HCT116 (cell line): ENCODE data around the gene CASP6. TPM values are rescaled to one million over a fixed set of nuclear protein-coding genes. Genes with fewer than 3 reads are reported as not detected.

ENCODE experiments used
- ATAC-seq: fragments of 200-7000 bp; cut with Tn5 transposase; 2 replicates; pipeline ENCODE4 v1.9.1; 2020; ENCODE audit warnings: mild to moderate bottlenecking, moderate library complexity
- BruUV-seq: library from RNA; stranded (reverse); fragments of 400-500 nt; replicated peaks from 2 replicates; lab custom pipeline; 2021; lab: Mats Ljungman, UMichigan
- CTCF ChIA-PET: fragments of 300-600 bp; sonication (Branson Sonifier 250); formaldehyde crosslinking; loops from one replicate; lab custom pipeline; 2021; ENCODE audit warnings: antibody characterized with exemption; lab: Charles Lee
- POLR2A ChIA-PET: fragments of 300-600, 350-600 bp; sonication (Branson Sonifier 250); formaldehyde crosslinking; loops from one replicate; lab custom pipeline; 2021; ENCODE audit warnings: antibody characterized with exemption; lab: Charles Lee
- RAD21 ChIA-PET, 2 experiments: fragments of 300-600 bp; sonication (Branson Sonifier 250); formaldehyde crosslinking; loops; one replicate each; lab custom pipeline; 2023; ENCODE audit warnings: low total read pairs in 2 of 2; ENCODE audit not compliant: uncharacterized antibody in 2 of 2, unreplicated experiment in 2 of 2, low non-redundant PET in 1 of 2; lab: Charles Lee
- DNase-seq: peaks from one replicate; pipeline ENCODE4 v3.0.0-alpha.2; 2010; ENCODE audit warnings: low read depth, low spot score
- H2AFZ ChIP-seq: fragments of 200-600 bp; shearing (Covaris generic), sonication (generic); 2 replicates; pipeline ENCODE4 v1.6.1; 2017; ENCODE audit warnings: low read depth, mixed run types, mixed read lengths, antibody characterized with exemption, low read length; ENCODE audit not compliant: poor library complexity, severe bottlenecking
- H3K27ac ChIP-seq: 2 replicates; pipeline ENCODE4 v1.5.1; 2012; ENCODE audit warnings: low read depth, low read length
- H3K27me3 ChIP-seq: fragments of 200-600 bp; sonication (generic); 2 replicates; pipeline ENCODE4 v1.6.1; 2016; ENCODE audit warnings: mixed run types, low read length, mixed read lengths; ENCODE audit not compliant: insufficient read depth
- H3K36me3 ChIP-seq, 2 experiments: fragments of 200-500 bp in 1 of 2; fragments of 200-600 bp in 1 of 2; sonication (Bioruptor generic) in 1 of 2; sonication (generic) in 1 of 2; 2 replicates each; pipeline versions ENCODE4 v1.5.1 to v1.6.1; 2014 to 2016; ENCODE audit warnings: low read length in 2 of 2, inconsistent platforms in 1 of 2, mixed read lengths in 1 of 2, mixed run types in 1 of 2; ENCODE audit not compliant: insufficient read depth in 2 of 2, control insufficient read depth in 1 of 2
- H3K4me1 ChIP-seq, 2 experiments: fragments of 200-600 bp in 1 of 2; sonication (generic) in 1 of 2; 2 replicates each; pipeline versions ENCODE4 v1.5.1 to v1.6.1; 2012 to 2017; ENCODE audit warnings: low read length in 2 of 2, inconsistent platforms in 1 of 2, mild to moderate bottlenecking in 1 of 2, mixed read lengths in 1 of 2, mixed run types in 1 of 2, moderate library complexity in 1 of 2; ENCODE audit not compliant: insufficient read depth in 2 of 2, control insufficient read depth in 1 of 2
- H3K4me2 ChIP-seq: fragments of 200-600 bp; sonication (generic); 2 replicates; pipeline ENCODE4 v1.6.1; 2017; ENCODE audit warnings: mixed run types, low read length, mixed read lengths
- H3K4me3 ChIP-seq, 2 experiments: fragments of 200-600 bp in 1 of 2; sonication (generic) in 1 of 2; replicated peaks in 1 of 2; 2 replicates each; pipeline ENCODE4 v1.5.1; 2011 to 2016; ENCODE audit warnings: low read length in 2 of 2, control low read depth in 1 of 2, low read depth in 1 of 2, mild to moderate bottlenecking in 1 of 2, mixed read lengths in 1 of 2, mixed run types in 1 of 2
- H3K79me2 ChIP-seq: fragments of 200-600 bp; sonication (generic); 2 replicates; pipeline ENCODE4 v1.6.1; 2017; ENCODE audit warnings: mild to moderate bottlenecking, mixed run types, low read length, moderate library complexity, mixed read lengths; ENCODE audit not compliant: insufficient read depth
- H3K9ac ChIP-seq: fragments of 200-600 bp; sonication (generic); 2 replicates; pipeline ENCODE4 v1.6.1; 2016; ENCODE audit warnings: low read length, mixed read lengths
- H3K9me2 ChIP-seq: fragments of 200-600 bp; sonication (generic), shearing (Covaris generic); 2 replicates; pipeline ENCODE4 v1.6.1; 2017; ENCODE audit warnings: mixed run types, mild to moderate bottlenecking, moderate library complexity; ENCODE audit not compliant: insufficient read depth
- H3K9me3 ChIP-seq, 2 experiments: fragments of 200-500 bp in 1 of 2; fragments of 200-600 bp in 1 of 2; sonication (Bioruptor generic) in 1 of 2; sonication (generic) in 1 of 2; 2 replicates each; pipeline ENCODE4 v1.6.1; 2014 to 2017; ENCODE audit warnings: low read length in 2 of 2, mixed read lengths in 2 of 2, inconsistent platforms in 1 of 2, low read depth in 1 of 2, mild to moderate bottlenecking in 1 of 2, mixed run types in 1 of 2, moderate library complexity in 1 of 2; ENCODE audit not compliant: control insufficient read depth in 1 of 2, insufficient read depth in 1 of 2
- H4K20me1 ChIP-seq: fragments of 200-600 bp; sonication (generic), shearing (Covaris generic); 2 replicates; pipeline ENCODE4 v1.6.1; 2017; ENCODE audit warnings: mixed run types, mild to moderate bottlenecking, moderate library complexity; ENCODE audit not compliant: insufficient read depth
- CEBPB ChIP-seq: IDR thresholded peaks from 2 replicates; pipeline ENCODE4 v1.6.1; 2012; ENCODE audit warnings: low read depth
- EZH2 ChIP-seq: fragments of 200-600 bp; sonication (generic); IDR thresholded peaks from 2 replicates; pipeline ENCODE4 v1.6.1; 2017; ENCODE audit warnings: antibody characterized with exemption, mixed run types
- EZH2phosphoT487 ChIP-seq: fragments of 200-600 bp; IDR thresholded peaks from 2 replicates; pipeline ENCODE4 v1.6.1; 2018; ENCODE audit warnings: antibody characterized with exemption, borderline replicate concordance
- JUND ChIP-seq: IDR thresholded peaks from 2 replicates; pipeline ENCODE4 v1.6.1; 2012
- MAX ChIP-seq: IDR thresholded peaks from 2 replicates; pipeline ENCODE4 v1.6.1; 2012
- POLR2A ChIP-seq: IDR thresholded peaks from 2 replicates; pipeline ENCODE4 v1.7.0; 2011; ENCODE audit warnings: borderline replicate concordance; ENCODE audit not compliant: insufficient read depth, insufficient read length; ENCODE audit errors: extremely low read depth
- RAD21 ChIP-seq: IDR thresholded peaks from 2 replicates; pipeline ENCODE4 v1.6.1; 2012; ENCODE audit warnings: low read depth, mild to moderate bottlenecking
- SP1 ChIP-seq: IDR thresholded peaks from 2 replicates; pipeline ENCODE4 v1.6.1; 2012; ENCODE audit warnings: low read depth
- TCF7L2 ChIP-seq: IDR thresholded peaks from 2 replicates; pipeline ENCODE4 v1.7.0; 2011; ENCODE audit warnings: borderline replicate concordance, inconsistent platforms; ENCODE audit not compliant: insufficient read depth, insufficient read length; ENCODE audit errors: extremely low read depth
- intact Hi-C: fragments of 100-400 bp; cut with micrococcal nuclease; formaldehyde crosslinking; loops from 2 replicates; pipeline ENCODE4 v1.10.0; 2022
- total RNA-seq: library from RNA; stranded (reverse); gene quantifications from one replicate; pipeline ENCODE4 v1.2.1, GENCODE V29; 2021; ENCODE audit not compliant: unreplicated experiment

Gene CASP6
- total RNA-seq, 1 experiment from 2014 or later: 18.1 TPM

- no peaks in the 10 kb centered on the region for H3K9me2 ChIP-seq
- peak overlapping the region; percentile 84 for H3K4me2 ChIP-seq
- RAD21 ChIA-PET: interaction anchor here in 1 of 2 experiments (1.2 kb wide), 1 partner anchor 26 kb away, joined by 4 read pairs; the partner anchor contains the start of gene PLA2G12A
- H3K36me3 ChIP-seq: no peaks in the 10 kb centered on the region
- POLR2A ChIA-PET: no interaction called here
- no TSS peak for BruUV-seq
- H3K9me3 ChIP-seq: no peaks in the 10 kb centered on the region
- H4K20me1 ChIP-seq: no peaks in the 10 kb centered on the region
- peak overlapping the region; percentile 65 for H3K9ac ChIP-seq
- DNase-seq: no peak
- no peaks in the 10 kb centered on the region for H3K79me2 ChIP-seq
- intact Hi-C loops: loop anchor here (5.0 to 10.0 kb wide), 4 partner anchors 98 to 279 kb away; partner anchors contain the start of genes CFI and GAR1
- CTCF ChIA-PET: interaction anchor here (1.1 to 1.9 kb wide), 4 partner anchors 100 to 276 kb away, joined by 4 to 10 read pairs (median 4); no protein-coding TSS in a partner anchor
- peaks cover 13 to 21% of the 10 kb centered on the region in 2 experiments; a peak in 3 of 4 replicates for H3K4me1 ChIP-seq
- H3K4me3 ChIP-seq: peak overlapping the region; percentile 71 to 72
- no peaks in the 10 kb centered on the region for H3K27me3 ChIP-seq
- TF ChIP-seq SP1 (no peak), TCF7L2 (no peak), POLR2A (no peak), EZH2phosphoT487 (no peak), RAD21 (no peak), CEBPB (no peak), JUND (no peak)
- ATAC-seq: no peak
- H3K27ac ChIP-seq: peak overlapping the region; percentile 74
- H2AFZ ChIP-seq: no peak overlapping the region
Observed at GRCh38 chr4:109703664-109704361, 568 bp upstream of the CASP6 start.

GRCh38 chr4:109701566-109702410 lies 1.5 kb downstream of the CASP6 start:
- no peaks in the 10 kb centered on the region for H3K9me2 ChIP-seq
- no peaks in the 10 kb centered on the region for H3K27me3 ChIP-seq
- no TSS peak for BruUV-seq
- no peak for DNase-seq
- no peaks in the 10 kb centered on the region for H3K9me3 ChIP-seq
- no peak overlapping the region for H3K9ac ChIP-seq
- no peak for ATAC-seq
- no peak overlapping the region for H2AFZ ChIP-seq
- TF ChIP-seq EZH2 (no peak), RAD21 (no peak), MAX (no peak)
- intact Hi-C loops: loop anchor here (5.0 to 10.0 kb wide), 4 partner anchors 101 to 277 kb away; partner anchors contain the start of genes CFI and GAR1
- no peaks in the 10 kb centered on the region for H3K79me2 ChIP-seq
- no peaks in the 10 kb centered on the region; a peak in 1 of 4 replicates for H3K36me3 ChIP-seq
- RAD21 ChIA-PET: no interaction called here
- POLR2A ChIA-PET: interaction anchor here (0.7 kb wide), 1 partner anchor 9 kb away, joined by 3 read pairs; no protein-coding TSS in a partner anchor
- no peaks in the 10 kb centered on the region for H4K20me1 ChIP-seq
- CTCF ChIA-PET: interaction anchor here (1.9 kb wide), 1 partner anchor 274 kb away, joined by 4 read pairs; no protein-coding TSS in a partner anchor
- H3K4me1 ChIP-seq: peaks cover 13 to 21% of the 10 kb centered on the region in 2 experiments; a peak in 3 of 4 replicates
- H3K27ac ChIP-seq: no peak overlapping the region
- H3K4me2 ChIP-seq: peak overlapping the region; percentile 84
- H3K4me3 ChIP-seq: peak overlapping the region; percentile 71 to 72
